ENCODE measurements around the gene TLN1.

TLN1 gene

GRCh38 chr9:35708146-35708545, 23.8 kb downstream of the TLN1 start:
- TF ChIP-seq CTCF (IDR thresholded peaks at IDR 0.05), result no peak

DNA sequence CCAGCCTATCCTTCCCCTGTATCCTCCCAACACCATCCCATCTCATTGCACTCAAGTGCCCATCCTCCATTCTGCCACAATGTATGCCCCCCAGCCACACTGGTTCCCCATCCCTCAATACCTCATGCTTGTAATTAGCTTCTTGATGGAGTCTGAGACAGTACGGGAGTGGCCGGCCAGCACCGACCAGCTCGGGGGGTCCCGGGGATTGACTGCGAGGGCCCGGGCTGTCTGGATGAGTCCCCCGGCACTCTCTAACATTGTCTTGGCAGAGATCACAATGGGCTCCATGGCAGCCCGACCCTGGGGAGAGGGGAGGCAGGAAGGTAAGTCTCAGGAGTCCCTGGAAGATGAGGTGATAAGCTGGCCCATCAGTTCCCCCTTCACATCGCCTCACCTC, 25.0 kb downstream of the TLN1 start:
- TF ChIP-seq CTCF (IDR thresholded peaks at IDR 0.05), result no peak

- no peak for TF ChIP-seq CTCF (IDR thresholded peaks at IDR 0.05)
Measured at GRCh38 chr9:35705836-35706430, 26.1 kb downstream of the TLN1 start.

DNA sequence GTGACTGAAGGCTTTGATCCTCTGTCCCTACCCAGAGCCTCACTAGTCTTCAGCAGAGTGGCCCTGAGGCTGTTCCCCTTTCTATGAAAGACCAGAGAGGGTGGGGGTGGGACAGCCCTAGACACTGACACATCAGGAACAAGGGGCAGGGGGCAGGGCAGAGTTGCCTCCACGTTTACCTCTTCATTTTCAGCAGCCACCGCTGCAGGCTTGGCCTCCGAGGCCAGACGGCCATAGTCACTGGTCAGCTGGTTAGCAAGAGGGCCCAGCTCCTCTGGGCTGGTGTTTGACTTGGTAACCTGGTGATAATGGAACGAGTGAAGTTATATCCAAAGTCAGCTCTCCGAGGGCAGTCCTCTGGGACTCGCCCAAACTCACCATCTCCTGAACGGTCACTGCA, 26.6 kb downstream of the TLN1 start:
- TF ChIP-seq CTCF (IDR thresholded peaks at IDR 0.05), result no peak

DNA sequence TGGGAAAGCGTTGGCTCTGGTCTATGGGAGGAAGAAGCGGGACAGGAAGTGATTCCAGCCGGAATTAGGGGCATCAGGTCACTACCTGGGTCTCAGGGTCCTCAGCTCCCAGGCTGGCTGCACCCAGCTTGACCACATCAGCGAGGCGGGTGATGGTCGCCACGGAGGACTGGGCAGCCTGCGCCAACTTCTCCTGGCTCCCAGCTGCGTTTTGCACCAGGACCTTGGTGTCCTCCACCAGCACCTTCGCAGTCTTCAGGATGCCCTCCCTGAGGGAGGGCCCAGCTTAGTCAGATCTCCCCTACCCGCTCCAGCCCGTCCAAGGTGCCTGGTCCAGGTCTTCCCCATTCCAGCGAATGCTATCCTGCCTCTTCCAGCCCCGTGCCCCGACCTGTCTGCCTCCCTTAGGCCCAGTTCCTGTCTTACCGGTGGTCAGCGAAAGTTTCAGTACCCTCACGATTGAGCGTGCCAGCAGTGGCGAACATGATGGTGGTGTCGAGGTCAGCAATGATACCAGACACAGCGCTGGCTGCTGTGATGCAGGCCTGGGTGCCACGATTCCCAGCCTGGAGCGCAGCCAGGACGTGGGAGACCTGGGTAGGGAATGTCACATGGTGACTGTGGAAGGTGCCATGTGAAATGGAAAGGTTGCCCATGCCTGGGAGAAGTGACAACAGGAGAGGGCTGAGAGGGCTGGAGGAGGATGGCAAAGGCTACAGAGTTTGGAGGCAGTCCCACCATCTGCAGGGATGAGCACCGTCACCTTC, 27.9 kb downstream of the TLN1 start:
- no peak for TF ChIP-seq CTCF (IDR thresholded peaks at IDR 0.05)

DNA sequence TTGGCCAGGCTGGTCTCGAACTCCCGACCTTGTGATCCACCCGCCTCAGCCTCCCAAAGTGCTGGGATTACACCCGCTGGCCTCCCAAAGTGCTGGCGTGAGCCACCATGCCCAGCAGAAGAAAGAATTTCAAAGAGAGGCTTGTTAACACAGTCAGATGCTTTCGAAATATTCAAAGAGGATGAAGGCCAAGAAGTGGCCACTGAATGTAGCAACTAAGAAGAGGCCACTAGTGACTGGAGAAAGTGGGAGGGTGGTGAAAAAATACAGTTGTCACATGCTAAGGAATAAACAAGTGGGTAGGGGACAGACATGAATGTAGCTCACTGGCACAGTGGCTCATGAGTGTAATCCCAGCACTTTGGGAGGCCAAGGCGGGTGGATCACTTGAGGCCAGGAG, 29.3 kb downstream of the TLN1 start:
- TF ChIP-seq CTCF (IDR thresholded peaks at IDR 0.05), result no peak

DNA sequence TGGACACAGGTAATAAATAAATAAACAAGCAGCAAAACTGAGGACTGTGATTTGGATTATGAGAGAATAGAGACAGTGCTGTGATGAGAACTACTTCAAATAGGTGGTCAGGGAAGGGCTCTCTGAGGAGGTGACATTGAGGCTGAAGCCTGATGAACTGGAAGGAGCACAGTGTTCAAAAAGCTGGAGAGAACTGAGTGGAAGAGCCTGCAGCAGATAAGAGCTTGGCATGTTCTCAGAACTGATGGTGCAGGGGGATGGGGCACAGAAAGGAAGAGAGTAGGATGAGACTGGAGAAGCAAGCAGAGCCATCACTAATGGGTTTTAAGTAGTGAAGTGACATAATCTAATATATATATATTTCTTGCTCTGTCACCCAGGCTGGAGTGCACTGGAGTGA, 31.1 kb downstream of the TLN1 start:
- no peak for TF ChIP-seq CTCF (IDR thresholded peaks at IDR 0.05)

Data from LNCAP (cell line).